Inflammatory macrophage (primary cell): Measurements from ENCODE around the gene CLRN1.
"Not testable (repeated sequence)": the region's sequence is repeated elsewhere in the genome, so short reads cannot be mapped to it uniquely, and the experiment has no call there.

Source experiments
- DNase-seq, 2 donors: peaks; one replicate each; pipeline ENCODE4 v3.0.0-alpha.2; 2020 to 2022
- total RNA-seq, 18 experiments: gene quantifications; one replicate each; lab custom pipeline; 2026; ENCODE audit warnings: mixed read lengths in 6 of 18, inconsistent platforms in 2 of 18; lab: John Stamatoyannopoulos, UW

CLRN1 gene
- 0 to 0.07 (median 0) reads per million in 18 experiments for total RNA-seq

GRCh38 chr3:150972366-150973071 lies at the start of gene CLRN1:
CLRN1 (minus strand) TSS chr3:150972727; CDS start chr3:150972708, 19 bp downstream.
- DNase-seq: no peak

- no peak for DNase-seq
Observed at GRCh38 chr3:151016478-151016795, 43.9 kb upstream of the CLRN1 start.

- DNase-seq: peak in 1 of 2 donors; percentile 5
Observed at GRCh38 chr3:151015767-151016477, 43.4 kb upstream of the CLRN1 start.

- no peak for DNase-seq
Observed at GRCh38 chr3:151015181-151015580, 42.7 kb upstream of the CLRN1 start.

GRCh38 chr3:151014501-151015018 lies 42.0 kb upstream of the CLRN1 start:
- no peak for DNase-seq

GRCh38 chr3:151012753-151013152 lies 40.2 kb upstream of the CLRN1 start:
- no peak for DNase-seq

GRCh38 chr3:151011427-151011826 lies 38.9 kb upstream of the CLRN1 start:
- no peak for DNase-seq

- DNase-seq: no peak
Observed at GRCh38 chr3:151009981-151010380, 37.5 kb upstream of the CLRN1 start.

GRCh38 chr3:151009430-151009829 lies 36.9 kb upstream of the CLRN1 start:
- no peak for DNase-seq

- DNase-seq: no peak
Observed at GRCh38 chr3:151008699-151009098, 36.2 kb upstream of the CLRN1 start.

GRCh38 chr3:151003768-151004134 lies 31.2 kb upstream of the CLRN1 start:
- no peak for DNase-seq

- DNase-seq: no peak
Observed at GRCh38 chr3:151003029-151003767, 30.7 kb upstream of the CLRN1 start.

GRCh38 chr3:151002003-151002981 lies 29.8 kb upstream of the CLRN1 start:
- no peak for DNase-seq

- DNase-seq: no peak
Observed at GRCh38 chr3:150998996-150999395, 26.5 kb upstream of the CLRN1 start.

- no peak for DNase-seq
Observed at GRCh38 chr3:150996731-150997130, 24.2 kb upstream of the CLRN1 start.

- DNase-seq: no peak
Observed at GRCh38 chr3:150995510-150995909, 23.0 kb upstream of the CLRN1 start.

GRCh38 chr3:150989208-150989607 lies 16.7 kb upstream of the CLRN1 start:
- no peak for DNase-seq

GRCh38 chr3:150988395-150988794 lies 15.9 kb upstream of the CLRN1 start:
- not testable (repeated sequence) for DNase-seq

GRCh38 chr3:150985711-150986110 lies 13.2 kb upstream of the CLRN1 start:
- DNase-seq: no peak

GRCh38 chr3:150984066-150984465 lies 11.5 kb upstream of the CLRN1 start:
- DNase-seq: no peak

- DNase-seq: no peak
Observed at GRCh38 chr3:150978566-150979148, 6.1 kb upstream of the CLRN1 start.

GRCh38 chr3:150975992-150976368 lies 3.5 kb upstream of the CLRN1 start:
- DNase-seq: no peak
